Mesothelial cell of epicardium (in vitro differentiated cells): ENCODE results near the gene BMPER. TPM values are rescaled to one million over a fixed set of nuclear protein-coding genes. Genes with fewer than 3 reads are reported as not detected.

Experiments used
- DNase-seq, 2 experiments: peaks; one replicate each; pipeline ENCODE4 v3.0.0; 2021; ENCODE audit warnings: low spot score in 2 of 2; ENCODE audit not compliant: unreplicated experiment in 2 of 2
- H3K27ac Mint-ChIP-seq: 2 replicates; pipeline ENCODE4 v1.8.0; 2021; ENCODE audit warnings: mixed read lengths
- H3K27me3 Mint-ChIP-seq: 2 replicates; pipeline ENCODE4 v1.8.0; 2021; ENCODE audit warnings: low read depth, mixed read lengths
- H3K36me3 Mint-ChIP-seq: 2 replicates; pipeline ENCODE4 v1.8.0; 2021; ENCODE audit warnings: mixed read lengths
- H3K4me1 Mint-ChIP-seq: 2 replicates; pipeline ENCODE4 v1.8.0; 2021; ENCODE audit warnings: mixed read lengths
- H3K4me3 Mint-ChIP-seq: 2 replicates; pipeline ENCODE4 v1.8.0; 2021; ENCODE audit warnings: mild to moderate bottlenecking, moderate library complexity, mixed read lengths
- H3K9me3 Mint-ChIP-seq: 2 replicates; pipeline ENCODE4 v1.8.0; 2021; ENCODE audit warnings: mixed read lengths
- total RNA-seq: library from RNA; stranded (reverse); gene quantifications from 3 replicates; pipeline ENCODE4 v1.2.1, GENCODE V29; 2021
- TF ChIP-seq, protein P1 (sequence below): fragments of 200-600 bp; sonication (generic); IDR thresholded peaks from one replicate; pipeline ENCODE4 v1.5.0; 2021; ENCODE audit warnings: antibody characterized with exemption; ENCODE audit not compliant: unreplicated experiment

The BMPER gene
- total RNA-seq, 1 donor from 2014 or later = 1.7 TPM

DNA sequence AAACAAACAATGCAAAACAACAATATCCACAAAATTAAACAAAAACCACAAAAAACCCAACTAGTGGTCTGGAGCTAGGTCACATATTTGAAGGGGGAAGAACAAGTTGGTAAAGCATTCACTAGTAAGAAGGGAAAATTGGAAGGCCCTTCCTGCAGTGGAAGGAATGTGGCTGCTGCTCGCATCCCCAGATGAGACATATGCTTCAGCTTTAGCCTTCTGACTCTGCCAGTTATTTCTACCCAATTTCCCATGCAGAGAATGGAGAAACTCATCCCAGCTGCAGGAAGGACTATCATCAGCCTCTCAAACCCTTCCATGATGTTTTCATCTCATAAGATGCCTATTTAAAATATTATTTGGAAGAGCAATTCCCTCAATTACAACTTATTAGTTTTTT, 176.6 kb downstream of the BMPER start:
- no peak overlapping the region for H3K27ac Mint-ChIP-seq
- H3K4me3 Mint-ChIP-seq = no peak overlapping the region
- no peaks in the 10 kb centered on the region for H3K4me1 Mint-ChIP-seq
- no peaks in the 10 kb centered on the region for H3K9me3 Mint-ChIP-seq
- no peaks in the 10 kb centered on the region for H3K36me3 Mint-ChIP-seq
- DNase-seq = no peak
- TF ChIP-seq, protein P1, sequence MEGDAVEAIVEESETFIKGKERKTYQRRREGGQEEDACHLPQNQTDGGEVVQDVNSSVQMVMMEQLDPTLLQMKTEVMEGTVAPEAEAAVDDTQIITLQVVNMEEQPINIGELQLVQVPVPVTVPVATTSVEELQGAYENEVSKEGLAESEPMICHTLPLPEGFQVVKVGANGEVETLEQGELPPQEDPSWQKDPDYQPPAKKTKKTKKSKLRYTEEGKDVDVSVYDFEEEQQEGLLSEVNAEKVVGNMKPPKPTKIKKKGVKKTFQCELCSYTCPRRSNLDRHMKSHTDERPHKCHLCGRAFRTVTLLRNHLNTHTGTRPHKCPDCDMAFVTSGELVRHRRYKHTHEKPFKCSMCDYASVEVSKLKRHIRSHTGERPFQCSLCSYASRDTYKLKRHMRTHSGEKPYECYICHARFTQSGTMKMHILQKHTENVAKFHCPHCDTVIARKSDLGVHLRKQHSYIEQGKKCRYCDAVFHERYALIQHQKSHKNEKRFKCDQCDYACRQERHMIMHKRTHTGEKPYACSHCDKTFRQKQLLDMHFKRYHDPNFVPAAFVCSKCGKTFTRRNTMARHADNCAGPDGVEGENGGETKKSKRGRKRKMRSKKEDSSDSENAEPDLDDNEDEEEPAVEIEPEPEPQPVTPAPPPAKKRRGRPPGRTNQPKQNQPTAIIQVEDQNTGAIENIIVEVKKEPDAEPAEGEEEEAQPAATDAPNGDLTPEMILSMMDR = no peak
- H3K27me3 Mint-ChIP-seq = no peaks in the 10 kb centered on the region

DNA sequence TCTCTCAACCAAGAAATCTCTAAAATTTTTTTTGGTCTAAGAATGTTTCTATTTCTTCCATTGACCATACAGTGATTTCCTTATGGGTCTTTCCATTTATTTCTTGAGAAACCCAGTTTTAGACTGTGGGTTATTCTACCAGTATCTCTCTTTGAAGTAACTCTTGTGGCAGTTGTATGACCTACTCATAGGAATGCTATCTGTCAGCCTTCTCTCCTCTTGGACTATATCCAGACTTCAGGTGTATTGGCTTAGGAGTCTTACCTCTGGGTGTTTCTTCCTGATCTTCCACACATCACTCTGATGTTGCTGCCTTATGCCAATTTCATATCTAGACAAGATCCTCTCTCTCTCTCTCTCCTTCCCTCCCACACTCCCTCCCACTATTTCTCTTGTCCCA, 178.1 kb downstream of the BMPER start:
- no peak overlapping the region for H3K27ac Mint-ChIP-seq
- no peaks in the 10 kb centered on the region for H3K36me3 Mint-ChIP-seq
- no peak for DNase-seq

DNA sequence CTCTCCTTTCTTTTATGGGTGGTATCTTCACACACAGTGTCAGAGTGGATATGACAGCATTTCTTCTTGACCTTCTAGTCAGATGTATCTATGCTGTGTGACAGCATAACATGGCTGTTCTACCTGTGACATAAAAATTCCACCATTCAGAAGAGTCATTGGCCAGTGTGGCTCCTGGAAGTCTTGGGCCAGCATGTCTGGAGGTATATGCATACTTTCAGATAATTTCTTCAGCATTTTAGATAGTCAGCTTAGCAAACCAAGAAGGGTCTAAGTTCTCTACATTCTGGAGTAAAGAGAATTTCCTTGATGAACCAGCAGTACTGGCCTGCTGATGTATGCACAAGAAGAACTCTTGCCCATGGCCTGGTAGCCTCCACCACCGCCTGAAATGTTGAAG, 179.3 kb downstream of the BMPER start:
- Mint-ChIP-seq H3K9me3 (no peaks in the 10 kb centered on the region), H3K27me3 (no peaks in the 10 kb centered on the region), H3K4me3 (no peak overlapping the region), H3K36me3 (no peaks in the 10 kb centered on the region), H3K4me1 (no peaks in the 10 kb centered on the region), H3K27ac (no peak overlapping the region)
- no peak for DNase-seq
- TF ChIP-seq, protein P1 = no peak

More for the DNA sequence above, 178.1 kb downstream of the BMPER start:
- Mint-ChIP-seq H3K4me1 (no peaks in the 10 kb centered on the region), H3K27me3 (no peaks in the 10 kb centered on the region), H3K9me3 (no peaks in the 10 kb centered on the region), H3K4me3 (no peak overlapping the region)
- TF ChIP-seq, protein P1 = no peak

GRCh38 chr7:34086064-34086463, 180.7 kb downstream of the BMPER start:
- H3K4me3 Mint-ChIP-seq = no peak overlapping the region
- no peak for DNase-seq
- no peaks in the 10 kb centered on the region for H3K4me1 Mint-ChIP-seq
- no peaks in the 10 kb centered on the region for H3K27me3 Mint-ChIP-seq
- no peak overlapping the region for H3K27ac Mint-ChIP-seq
- H3K36me3 Mint-ChIP-seq = no peaks in the 10 kb centered on the region
- H3K9me3 Mint-ChIP-seq = no peaks in the 10 kb centered on the region
- TF ChIP-seq, protein P1 = no peak

- TF ChIP-seq, protein P1 = no peak
- Mint-ChIP-seq H3K9me3 (no peaks in the 10 kb centered on the region), H3K27ac (no peak overlapping the region), H3K4me1 (no peaks in the 10 kb centered on the region), H3K4me3 (no peak overlapping the region), H3K27me3 (no peaks in the 10 kb centered on the region), H3K36me3 (no peaks in the 10 kb centered on the region)
- DNase-seq = no peak
Measured at GRCh38 chr7:34086981-34087380, 181.6 kb downstream of the BMPER start.
